Tibial artery (tissue), 4 donors: ENCODE results near the gene NECTIN1.

ENCODE experiments used
- DNase-seq, 2 donors: peaks; one replicate each; pipeline ENCODE4 v3.0.0-alpha.2; 2019
- H3K27ac ChIP-seq, 2 donors: fragments of 200-600 bp; sonication (generic) in 1 of 2; 1 replicate in 1 of 2; 2 replicates in 1 of 2; pipeline ENCODE4 v1.5.1; 2018 to 2019; ENCODE audit warnings: mild to moderate bottlenecking in 1 of 2
- H3K27me3 ChIP-seq, 2 donors: fragments of 200-600 bp; sonication (generic) in 1 of 2; one replicate each; pipeline versions ENCODE4 v1.5.1 to v1.6.0; 2016 to 2019
- H3K36me3 ChIP-seq, 3 donors: fragments of 200-600 bp; sonication (generic) in 2 of 3; one replicate each; pipeline ENCODE4 v1.5.1; 2016 to 2019; ENCODE audit warnings: mild to moderate bottlenecking in 2 of 3
- H3K4me1 ChIP-seq, 4 donors: fragments of 200-600 bp; sonication (generic) in 2 of 4; 1 replicate in 3 of 4; 2 replicates in 1 of 4; pipeline ENCODE4 v1.5.1; 2016 to 2019
- H3K4me3 ChIP-seq, 2 donors: fragments of 200-600 bp; sonication (generic) in 1 of 2; 1 replicate in 1 of 2; 2 replicates in 1 of 2; pipeline ENCODE4 v1.5.1; 2018 to 2019; ENCODE audit warnings: mild to moderate bottlenecking in 2 of 2
- H3K9me3 ChIP-seq, 3 donors: fragments of 200-600 bp; sonication (generic) in 1 of 3; one replicate each; pipeline ENCODE4 v1.5.1; 2016 to 2019
- CTCF ChIP-seq, 2 experiments: fragments of 200-600 bp in 1 of 2; fragments of 450-650 bp in 1 of 2; IDR thresholded peaks; one replicate each; pipeline ENCODE4 v1.5.1; 2017 to 2019; ENCODE audit warnings: antibody characterized with exemption in 2 of 2, mild to moderate bottlenecking in 1 of 2, moderate library complexity in 1 of 2
- intact Hi-C: fragments of 100-400 bp; cut with DNase I; formaldehyde crosslinking; loops from one replicate; pipeline ENCODE4 v1.15.0; 2023; ENCODE audit warnings: low total_unique reads

Gene NECTIN1

GRCh38 chr11:119701591-119702549 lies 27.1 kb downstream of the NECTIN1 start:
- intact Hi-C loops = no loop called here
- no peak for TF ChIP-seq CTCF (IDR thresholded peaks at IDR 0.05)
- H3K9me3 ChIP-seq = no peaks in the 10 kb centered on the region
- no peaks in the 10 kb centered on the region for H3K27me3 ChIP-seq
- H3K36me3 ChIP-seq = no peaks in the 10 kb centered on the region
- no peak overlapping the region for H3K27ac ChIP-seq
- no peak for DNase-seq
- no peak overlapping the region for H3K4me3 ChIP-seq
- peaks cover 0 to 26% (median 9%) of the 10 kb centered on the region in 4 donors for H3K4me1 ChIP-seq

GRCh38 chr11:119700536-119701346 lies 28.3 kb downstream of the NECTIN1 start:
- no peak for TF ChIP-seq CTCF (IDR thresholded peaks at IDR 0.05)
- Histone ChIP-seq H3K27ac (no peak overlapping the region), H3K27me3 (no peaks in the 10 kb centered on the region), H3K36me3 (no peaks in the 10 kb centered on the region), H3K4me3 (no peak overlapping the region), H3K4me1 (peaks cover 0 to 26% (median 9%) of the 10 kb centered on the region in 4 donors), H3K9me3 (no peaks in the 10 kb centered on the region)
- DNase-seq = no peak
- intact Hi-C loops = no loop called here

GRCh38 chr11:119700030-119700429 lies 29.0 kb downstream of the NECTIN1 start:
- H3K27ac ChIP-seq = peak overlapping the region in 1 of 2 donors; percentile 12
- peaks cover 0 to 26% (median 9%) of the 10 kb centered on the region in 4 donors for H3K4me1 ChIP-seq
- H3K36me3 ChIP-seq = no peaks in the 10 kb centered on the region
- H3K4me3 ChIP-seq = no peak overlapping the region
- intact Hi-C loops = no loop called here
- no peaks in the 10 kb centered on the region for H3K9me3 ChIP-seq
- no peak for DNase-seq
- TF ChIP-seq CTCF (IDR thresholded peaks at IDR 0.05) = no peak
- H3K27me3 ChIP-seq = no peaks in the 10 kb centered on the region

- H3K9me3 ChIP-seq = no peaks in the 10 kb centered on the region
- peaks cover 0 to 27% (median 9%) of the 10 kb centered on the region in 4 donors for H3K4me1 ChIP-seq
- no peaks in the 10 kb centered on the region for H3K36me3 ChIP-seq
- peak; percentile 48 to 88 for DNase-seq
- H3K4me3 ChIP-seq = no peak overlapping the region
- intact Hi-C loops = no loop called here
- H3K27ac ChIP-seq = peak overlapping the region in 1 of 2 donors; percentile 12
- H3K27me3 ChIP-seq = no peaks in the 10 kb centered on the region
- TF ChIP-seq CTCF (IDR thresholded peaks at IDR 0.05) = no peak
Observed at GRCh38 chr11:119699227-119699626, 29.8 kb downstream of the NECTIN1 start.

- H3K27ac ChIP-seq = no peak overlapping the region
- H3K27me3 ChIP-seq = no peaks in the 10 kb centered on the region
- intact Hi-C loops = no loop called here
- no peaks in the 10 kb centered on the region for H3K9me3 ChIP-seq
- H3K4me1 ChIP-seq = peaks cover 0 to 29% (median 9%) of the 10 kb centered on the region in 4 donors
- no peak for DNase-seq
- no peak for TF ChIP-seq CTCF (IDR thresholded peaks at IDR 0.05)
- H3K36me3 ChIP-seq = no peaks in the 10 kb centered on the region
- H3K4me3 ChIP-seq = no peak overlapping the region
Observed at GRCh38 chr11:119697882-119698281, 31.1 kb downstream of the NECTIN1 start.
